Activated gamma-delta T cell treated with anti-CD3 and anti-CD28 coated beads, Interleukin-2, amount 50 U/mL, for 16 hours (primary cell): Measurements from ENCODE around the gene PRRX1.

Source experiments
- DNase-seq: peaks from one replicate; pipeline ENCODE4 v3.0.0-alpha.2; 2020; ENCODE audit warnings: low read depth

The PRRX1 gene

GRCh38 chr1:170691258-170691657 is 27.3 kb downstream of the PRRX1 start:
- DNase-seq = no peak

DNA sequence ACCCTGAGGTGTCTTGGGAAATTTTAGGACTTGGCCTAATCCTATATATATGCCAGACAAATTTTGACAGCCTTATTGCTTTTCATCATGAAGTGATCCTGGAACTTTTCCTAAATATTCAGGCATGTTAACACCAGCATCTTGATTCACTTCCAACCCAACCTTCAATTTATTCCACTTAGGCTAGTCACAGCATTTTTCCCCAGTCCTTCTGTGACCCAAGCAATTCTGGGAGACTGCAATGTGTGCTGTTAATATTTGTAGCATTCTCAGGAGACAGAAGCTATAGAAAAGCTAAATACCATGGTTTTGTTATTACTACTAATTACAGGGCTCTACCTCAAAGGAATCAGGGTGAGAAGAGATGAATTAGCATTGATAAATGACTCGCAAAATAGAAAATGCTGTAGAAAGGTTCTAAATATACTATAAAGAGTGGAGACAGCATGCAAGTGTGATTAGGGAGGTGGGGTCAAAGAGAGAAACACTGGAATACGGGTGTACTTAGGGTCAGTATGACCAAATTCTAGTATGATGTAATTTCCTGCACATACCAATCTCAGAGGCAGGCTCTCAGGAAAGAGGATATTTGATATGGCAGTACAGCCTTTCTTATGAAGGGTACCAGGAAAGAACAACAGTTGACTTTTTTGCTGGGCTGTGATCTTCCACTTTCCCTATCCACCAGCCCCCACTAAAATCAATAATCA is 29.1 kb downstream of the PRRX1 start:
- no peak for DNase-seq

GRCh38 chr1:170694172-170694926 is 30.4 kb downstream of the PRRX1 start:
- DNase-seq = no peak

DNA sequence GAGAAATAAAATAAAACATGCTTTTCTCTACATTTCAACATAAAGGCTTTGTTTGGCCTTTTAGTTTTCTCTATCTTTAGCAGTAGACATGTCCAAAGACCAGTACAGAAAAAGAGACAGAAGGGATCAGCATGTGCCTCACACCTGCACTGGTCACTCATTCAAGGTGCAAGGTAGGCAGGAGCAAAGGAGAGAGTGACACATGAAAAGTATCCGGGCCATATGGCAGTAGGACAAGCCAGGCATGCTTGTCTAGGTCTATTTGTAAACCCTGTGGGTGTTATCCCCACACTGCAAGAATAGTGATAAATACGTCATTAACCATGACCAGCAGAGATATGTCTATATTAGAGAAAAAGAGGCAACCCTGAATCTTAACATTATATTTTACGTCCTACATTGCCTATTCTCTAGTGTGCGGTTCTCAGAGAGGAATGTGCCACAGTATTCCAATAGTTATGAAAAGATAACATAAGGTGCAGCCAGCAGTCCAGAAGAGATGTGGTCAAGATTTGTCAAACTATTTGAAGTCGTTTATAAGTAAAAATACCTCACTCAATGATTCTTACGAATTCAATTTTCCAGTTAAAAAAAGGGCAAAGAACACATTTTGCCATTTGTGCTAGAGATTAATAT is 32.1 kb downstream of the PRRX1 start:
- DNase-seq = no peak

GRCh38 chr1:170696591-170697290 is 32.8 kb downstream of the PRRX1 start:
- no peak for DNase-seq

- no peak for DNase-seq
Observed at GRCh38 chr1:170697316-170697715, 33.4 kb downstream of the PRRX1 start.

DNA sequence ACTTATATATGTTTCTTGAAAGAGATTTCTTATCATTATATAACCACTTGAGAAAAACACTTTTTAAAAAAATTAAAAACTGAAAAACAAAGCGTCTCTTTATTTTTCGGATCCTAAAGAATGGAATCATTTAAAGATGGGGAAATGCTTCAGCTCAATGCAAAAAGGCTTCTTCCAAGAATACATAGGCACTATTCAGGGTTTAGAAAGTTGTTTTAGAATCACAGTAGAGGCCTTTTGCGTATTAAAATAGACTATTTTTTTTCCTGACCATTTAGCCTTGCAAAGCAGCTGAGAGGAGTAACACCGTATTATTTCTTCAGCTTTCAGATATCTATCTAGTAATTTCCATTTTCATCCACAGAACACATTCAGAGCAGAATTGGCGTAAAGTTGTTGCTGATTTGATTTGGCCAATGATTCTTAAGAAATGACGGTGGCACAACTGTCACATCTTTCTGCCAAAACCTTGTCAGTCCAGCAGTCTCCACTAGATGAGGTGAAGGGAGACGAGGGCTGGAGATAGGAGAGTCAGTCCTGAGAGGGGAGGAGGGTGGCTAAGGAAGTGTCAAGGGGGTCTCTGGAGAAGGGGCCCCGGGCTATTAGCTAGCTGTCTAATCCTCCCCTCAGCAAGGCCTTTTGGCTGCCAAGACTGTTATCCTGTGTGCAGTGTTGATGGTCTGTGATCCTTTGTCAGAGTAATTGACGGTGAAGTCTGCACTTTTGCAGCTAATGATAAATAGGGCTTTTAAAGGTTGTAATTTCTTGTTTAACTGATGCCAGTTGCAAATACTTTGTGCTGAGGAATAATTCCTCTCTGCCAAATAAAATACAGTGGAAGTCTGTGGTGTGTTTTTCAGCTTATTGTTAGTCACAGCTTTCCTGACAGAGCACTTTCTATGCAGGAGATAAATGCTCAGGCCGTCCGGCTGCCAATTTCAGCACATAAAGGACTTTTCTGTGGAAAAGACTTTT is 34.7 kb downstream of the PRRX1 start:
- DNase-seq = no peak

- DNase-seq = no peak
Observed at GRCh38 chr1:170699696-170700095, 35.8 kb downstream of the PRRX1 start.

DNA sequence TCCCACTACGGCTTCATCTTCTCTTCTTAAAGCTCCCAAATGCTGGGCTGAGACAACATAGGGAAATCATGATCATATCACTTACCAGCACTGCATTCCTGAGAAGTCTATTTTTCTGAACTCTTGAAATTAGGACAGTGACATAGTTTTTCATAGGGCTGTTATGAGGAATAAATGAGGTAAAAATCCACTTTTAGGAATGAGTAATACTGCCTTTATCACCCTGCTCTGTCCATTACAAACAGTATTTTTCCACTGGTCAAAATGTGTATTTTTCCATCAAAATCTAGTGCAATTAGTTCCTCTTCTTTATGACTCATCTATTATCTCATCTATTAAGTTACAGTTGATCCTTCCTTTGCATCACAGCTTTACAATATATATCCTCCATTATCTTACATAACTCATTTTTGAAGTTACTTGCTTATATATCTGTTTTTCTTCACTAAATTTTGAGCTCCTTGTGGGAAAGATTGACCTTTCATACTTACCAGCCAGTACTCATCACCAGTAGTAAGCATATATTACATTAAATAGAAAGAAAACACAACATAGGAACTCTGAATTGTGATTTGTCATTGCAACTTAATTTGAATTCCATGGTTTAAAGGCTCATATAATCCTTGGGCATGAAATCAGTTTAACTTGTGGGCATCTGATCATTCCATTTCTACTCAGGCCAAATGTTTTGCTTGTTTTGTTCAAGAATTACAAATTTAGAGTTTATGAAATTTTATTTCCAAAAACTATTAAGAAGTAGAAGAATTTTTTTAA is 37.1 kb downstream of the PRRX1 start:
- DNase-seq = no peak

GRCh38 chr1:170701962-170702361 is 38.0 kb downstream of the PRRX1 start:
- DNase-seq = no peak

GRCh38 chr1:170703591-170703990 is 39.7 kb downstream of the PRRX1 start:
- DNase-seq = no peak

- no peak for DNase-seq
Observed at GRCh38 chr1:170704256-170704655, 40.3 kb downstream of the PRRX1 start.

DNA sequence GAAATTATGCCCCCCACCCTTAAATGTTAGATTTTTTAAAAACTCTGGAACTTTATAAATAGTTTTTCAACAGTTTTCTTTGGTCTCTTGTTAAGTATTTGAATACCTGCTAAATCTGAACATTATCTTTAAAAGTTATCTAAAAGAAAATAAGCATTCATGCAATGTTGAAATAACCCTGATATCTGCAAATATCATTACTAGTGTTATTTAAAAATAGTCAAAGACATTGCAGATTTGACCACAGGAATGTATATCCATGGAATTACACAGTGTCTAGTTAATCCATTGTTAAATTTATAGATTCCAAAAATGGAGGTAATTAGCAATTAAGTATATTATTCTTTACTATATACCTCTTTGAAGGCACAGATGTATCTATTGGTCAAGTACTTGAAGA is 42.0 kb downstream of the PRRX1 start:
- no peak for DNase-seq

- no peak for DNase-seq
Observed at GRCh38 chr1:170707117-170707516, 43.2 kb downstream of the PRRX1 start.

DNA sequence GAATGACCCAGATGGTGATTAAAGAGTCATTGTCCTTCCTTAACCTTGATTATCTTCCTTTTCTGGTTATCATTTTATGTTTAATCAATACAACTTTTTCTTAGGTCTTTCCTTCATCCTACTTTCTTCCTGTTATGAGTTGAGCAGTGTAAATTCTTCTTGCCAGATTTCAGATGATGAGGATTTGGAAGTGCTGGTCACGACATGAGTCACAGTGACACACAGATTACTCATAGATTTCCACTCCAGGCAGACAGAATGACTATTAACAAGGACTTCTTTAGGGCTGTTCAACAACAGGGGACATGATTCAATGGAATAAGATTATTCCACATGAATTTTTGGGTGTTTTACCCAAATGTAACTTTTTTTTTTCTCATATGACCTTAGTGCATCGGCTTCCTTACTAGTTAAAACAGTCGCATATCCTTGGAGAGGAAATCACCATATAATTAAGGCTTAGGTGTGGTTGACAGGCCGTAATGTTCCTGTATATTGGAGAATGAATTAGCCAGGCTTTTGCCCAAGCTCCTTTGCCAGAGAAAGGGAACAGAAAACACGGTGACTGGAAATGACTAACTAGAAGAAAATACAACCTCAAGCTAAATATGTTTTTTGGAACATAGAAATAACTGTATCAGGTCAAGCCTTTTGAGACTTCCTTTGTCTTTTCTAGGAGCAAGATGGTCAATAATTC is 44.2 kb downstream of the PRRX1 start:
- no peak for DNase-seq

DNA sequence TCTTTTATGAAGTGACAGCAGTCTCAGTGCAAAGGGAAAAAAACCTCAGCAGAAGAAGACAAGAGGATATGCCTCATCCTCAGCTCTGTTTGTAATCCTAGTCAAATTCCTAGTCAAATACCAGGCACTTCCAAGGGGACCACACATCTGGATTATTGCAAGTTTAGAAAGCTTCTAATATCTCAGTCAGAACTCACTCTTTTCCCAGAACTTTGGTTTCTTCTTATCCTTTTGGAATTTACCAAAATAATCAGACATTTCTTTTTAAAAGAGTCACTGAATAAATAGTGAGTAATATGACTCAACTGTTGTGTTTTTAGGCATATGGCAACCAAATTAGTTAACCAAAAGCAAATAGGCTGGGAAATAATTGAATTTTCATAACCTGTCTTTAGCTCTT is 47.8 kb downstream of the PRRX1 start:
- no peak for DNase-seq

- DNase-seq = no peak
Observed at GRCh38 chr1:170714163-170714562, 50.2 kb downstream of the PRRX1 start.

DNA sequence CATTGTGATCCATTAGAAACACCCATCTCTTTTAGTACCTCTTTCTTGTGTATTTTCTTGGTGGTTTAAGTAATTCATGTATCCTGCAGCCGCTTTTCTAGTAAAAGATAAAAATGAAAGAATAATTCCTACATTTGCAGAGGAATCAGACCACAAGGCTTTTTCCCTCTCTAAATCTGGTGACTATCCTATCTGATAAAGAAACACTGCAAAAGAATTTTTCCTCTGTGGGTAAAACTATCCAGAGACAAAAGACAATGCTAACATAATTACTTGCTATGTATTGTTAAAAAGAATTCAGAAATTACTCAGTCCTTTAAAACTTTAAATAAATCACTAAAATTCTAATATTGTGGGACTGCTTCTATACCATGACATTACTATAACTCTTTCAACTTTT is 51.0 kb downstream of the PRRX1 start:
- no peak for DNase-seq

GRCh38 chr1:170716835-170717429 is 53.0 kb downstream of the PRRX1 start:
- DNase-seq = no peak

GRCh38 chr1:170720661-170721060 is 56.7 kb downstream of the PRRX1 start:
- DNase-seq = no peak
